Lung (tissue), 12 donors: ENCODE measurements around the gene VTI1A. TPM values are rescaled to one million over a fixed set of nuclear protein-coding genes. Genes with fewer than 3 reads are reported as not detected.
A peak's percentile ranks its signal among the peaks of the same experiment; 100 is the strongest.

Experiments used
- ATAC-seq: fragments of 200-7000 bp; cut with Tn5 transposase; one replicate; pipeline ENCODE4 v1.9.1; 2020; ENCODE audit warnings: moderate number of reproducible peaks; ENCODE audit not compliant: insufficient read depth, low FRiP score
- DNase-seq, 3 donors: peaks; one replicate each; pipeline ENCODE4 v3.0.0-alpha.2; 2013 to 2017
- H3K27ac ChIP-seq, 2 donors: one replicate each; pipeline ENCODE4 v1.5.1; 2013; ENCODE audit warnings: mild to moderate bottlenecking in 2 of 2, moderate library complexity in 2 of 2, control low read depth in 1 of 2, inconsistent platforms in 1 of 2, low read depth in 1 of 2, low read length in 1 of 2
- H3K27me3 ChIP-seq, 3 donors: one replicate each; pipeline ENCODE4 v1.5.1; 2013; ENCODE audit warnings: low read length in 2 of 3; ENCODE audit not compliant: control insufficient read depth in 3 of 3, insufficient read depth in 3 of 3
- H3K36me3 ChIP-seq, 4 donors: one replicate each; pipeline ENCODE4 v1.5.1; 2013; ENCODE audit warnings: low read length in 4 of 4, mild to moderate bottlenecking in 1 of 4, moderate library complexity in 1 of 4; ENCODE audit not compliant: control insufficient read depth in 4 of 4, insufficient read depth in 4 of 4
- H3K4me1 ChIP-seq, 5 donors: one replicate each; pipeline ENCODE4 v1.5.1; 2013; ENCODE audit warnings: low read length in 5 of 5, mild to moderate bottlenecking in 2 of 5, moderate library complexity in 1 of 5; ENCODE audit not compliant: control insufficient read depth in 5 of 5, insufficient read depth in 5 of 5
- H3K4me3 ChIP-seq: one replicate; pipeline ENCODE4 v1.5.1; 2013; ENCODE audit warnings: mild to moderate bottlenecking, control low read depth, moderate library complexity
- H3K9ac ChIP-seq, 2 donors: one replicate each; pipeline ENCODE4 v1.5.1; 2013; ENCODE audit warnings: low read length in 2 of 2, control low read depth in 1 of 2; ENCODE audit not compliant: insufficient read depth in 1 of 2
- H3K9me3 ChIP-seq, 4 donors: one replicate each; pipeline ENCODE4 v1.5.1; 2013; ENCODE audit warnings: low read length in 3 of 4, mild to moderate bottlenecking in 1 of 4, moderate library complexity in 1 of 4; ENCODE audit not compliant: control insufficient read depth in 4 of 4, insufficient read depth in 3 of 4
- CTCF ChIP-seq: IDR thresholded peaks from 2 replicates; pipeline ENCODE4 v1.5.1; 2012; ENCODE audit warnings: mild to moderate bottlenecking; ENCODE audit errors: control extremely low read depth, extremely low read depth
- WGBS, 2 donors: extraction: QIAGEN DNeasy Blood & Tissue Kit; methylation state at CpG; one replicate each; pipeline ENCODE4 v1.1.7; 2013; 5-methylcytosine and 5-hydroxymethylcytosine counted together
- polyA plus RNA-seq, 2 donors: library from polyadenylated mRNA; stranded (reverse); fragments of 200-250 nt; gene quantifications; one replicate each; pipeline ENCODE4 v1.2.1, GENCODE V29; 2013
- total RNA-seq, 2 donors: library from RNA; depleted of rRNA in 1 of 2; stranded (reverse); fragments of >200 nt in 1 of 2; gene quantifications; one replicate each; pipeline ENCODE4 v1.2.1, GENCODE V29; 2014 to 2021
- donor health status: control.
- donor health status: control.
- donor health status: Bipolar disorder and iron deficiency.
- donor health status: healthy.
- donor health status: DM: yes; HTN: yes; CAD: no.

VTI1A gene
- total and polyA plus RNA-seq, 4 donors: 9.2 to 48.2 (median 28.4) TPM

DNA sequence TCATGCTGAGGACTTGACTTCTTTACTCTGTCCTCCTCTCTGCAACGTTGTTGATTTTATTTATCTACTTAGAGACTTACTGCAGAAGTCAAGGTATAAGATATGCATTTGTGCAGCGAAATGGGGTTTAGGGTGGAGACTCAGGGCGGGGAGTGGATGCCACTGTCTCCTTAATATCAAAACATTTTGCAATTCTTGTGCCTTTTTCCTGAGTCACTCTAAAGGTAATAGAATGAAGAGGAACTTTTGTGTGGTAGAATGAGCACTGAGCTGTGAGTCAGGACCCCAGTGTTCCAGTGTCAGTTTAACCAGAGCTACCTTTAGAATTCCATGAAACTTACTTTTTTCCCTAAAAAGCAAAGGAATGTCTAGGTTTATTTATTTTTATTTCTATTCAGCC, 78.2 kb downstream of the VTI1A start:
- peaks cover 0 to 3% (median 0%) of the 10 kb centered on the region in 4 donors for H3K36me3 ChIP-seq
- no peak for DNase-seq
- WGBS, 2 donors: 79 to 86% methylated on average over 3 of the region's 3 CpGs
- peaks cover 0 to 16% (median 0%) of the 10 kb centered on the region in 5 donors for H3K4me1 ChIP-seq
- H3K9ac ChIP-seq: no peak overlapping the region
- no peak overlapping the region for H3K4me3 ChIP-seq
- no peak overlapping the region for H3K27ac ChIP-seq
- no peaks in the 10 kb centered on the region for H3K27me3 ChIP-seq
- H3K9me3 ChIP-seq: no peaks in the 10 kb centered on the region
- TF ChIP-seq CTCF: no peak
- no peak for ATAC-seq

DNA sequence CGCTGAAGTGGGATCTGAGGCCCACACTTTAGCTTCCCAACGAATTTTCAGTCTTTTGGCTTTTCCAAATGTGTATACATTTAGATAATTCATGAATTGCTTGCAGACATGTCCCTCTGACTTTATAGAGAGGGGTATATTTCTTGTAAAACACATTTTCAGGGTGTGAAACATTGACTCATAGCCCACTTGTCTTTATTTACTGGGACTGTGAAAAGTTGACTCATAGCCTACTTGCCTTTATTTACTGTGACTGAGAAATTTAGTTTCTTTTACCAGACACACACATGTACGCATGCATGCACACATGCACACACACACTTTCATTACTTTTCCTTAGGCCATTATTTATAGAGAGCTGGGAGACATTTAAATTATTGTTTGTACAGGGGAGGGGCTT, 79.1 kb downstream of the VTI1A start:
- TF ChIP-seq CTCF: no peak
- H3K27ac ChIP-seq: no peak overlapping the region
- H3K36me3 ChIP-seq: peaks cover 0 to 3% (median 0%) of the 10 kb centered on the region in 4 donors
- no peak for ATAC-seq
- no peak for DNase-seq
- H3K27me3 ChIP-seq: no peaks in the 10 kb centered on the region
- no peaks in the 10 kb centered on the region for H3K9me3 ChIP-seq
- H3K9ac ChIP-seq: no peak overlapping the region
- peaks cover 0 to 9% (median 0%) of the 10 kb centered on the region in 5 donors for H3K4me1 ChIP-seq
- H3K4me3 ChIP-seq: no peak overlapping the region
- 83 to 93% methylated on average over 3 of the region's 3 CpGs for WGBS, 2 donors

DNA sequence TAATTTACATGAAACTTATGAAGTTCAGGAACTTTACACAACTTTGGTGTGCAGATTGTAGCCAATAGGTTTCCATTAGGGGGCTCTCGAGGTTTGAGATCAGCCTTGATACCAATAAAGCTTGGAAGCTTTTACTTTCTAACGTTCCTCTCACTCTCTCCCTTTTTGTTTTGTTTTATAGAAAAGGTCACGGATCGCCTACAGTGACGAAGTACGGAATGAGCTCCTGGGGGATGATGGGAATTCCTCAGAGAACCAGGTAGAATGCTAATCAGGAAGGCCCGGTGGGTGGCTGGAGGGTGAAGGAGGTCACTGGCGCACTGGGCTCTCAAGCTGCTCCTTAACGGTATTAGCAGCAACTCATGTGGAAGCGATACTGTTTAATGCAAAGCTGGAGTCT, 79.9 kb downstream of the VTI1A start:
- TF ChIP-seq CTCF: no peak
- peaks cover 0 to 3% (median 0%) of the 10 kb centered on the region in 4 donors for H3K36me3 ChIP-seq
- H3K27ac ChIP-seq: no peak overlapping the region
- H3K9ac ChIP-seq: peak overlapping the region in 1 of 2 donors; percentile 80
- no peak for ATAC-seq
- 77 to 83% methylated on average over 10 of the region's 10 CpGs for WGBS, 2 donors
- no peak overlapping the region for H3K4me3 ChIP-seq
- no peaks in the 10 kb centered on the region for H3K9me3 ChIP-seq
- peak; percentile 15 to 68 (median 58) for DNase-seq
- no peaks in the 10 kb centered on the region for H3K27me3 ChIP-seq
- H3K4me1 ChIP-seq: peaks cover 0 to 9% (median 0%) of the 10 kb centered on the region in 5 donors

GRCh38 chr10:112528235-112528634, 81.2 kb downstream of the VTI1A start:
- Histone ChIP-seq H3K4me1 (peaks cover 0 to 17% (median 0%) of the 10 kb centered on the region in 5 donors), H3K27me3 (no peaks in the 10 kb centered on the region), H3K27ac (no peak overlapping the region), H3K9ac (no peak overlapping the region), H3K36me3 (peaks cover 0 to 3% (median 0%) of the 10 kb centered on the region in 4 donors), H3K9me3 (no peaks in the 10 kb centered on the region), H3K4me3 (no peak overlapping the region)
- 64 to 72% methylated on average over 1 of the region's 1 CpG for WGBS, 2 donors
- TF ChIP-seq CTCF: no peak
- ATAC-seq (no peak), DNase-seq (no peak)
